Activated T-helper 1 cell treated with anti-CD3 and anti-CD28 coated beads, Interleukin-2, amount 50 U/mL, for 16 hours (primary cell): ENCODE measurements around the gene CD34.
"Not testable (repeated sequence)": the region's sequence is repeated elsewhere in the genome, so short reads cannot be mapped to it uniquely, and the experiment has no call there.

Experiments
- DNase-seq, 2 donors: peaks; one replicate each; pipeline ENCODE4 v3.0.0-alpha.2; 2020; ENCODE audit warnings: low read depth in 1 of 2, low spot score in 1 of 2

CD34 gene

DNA sequence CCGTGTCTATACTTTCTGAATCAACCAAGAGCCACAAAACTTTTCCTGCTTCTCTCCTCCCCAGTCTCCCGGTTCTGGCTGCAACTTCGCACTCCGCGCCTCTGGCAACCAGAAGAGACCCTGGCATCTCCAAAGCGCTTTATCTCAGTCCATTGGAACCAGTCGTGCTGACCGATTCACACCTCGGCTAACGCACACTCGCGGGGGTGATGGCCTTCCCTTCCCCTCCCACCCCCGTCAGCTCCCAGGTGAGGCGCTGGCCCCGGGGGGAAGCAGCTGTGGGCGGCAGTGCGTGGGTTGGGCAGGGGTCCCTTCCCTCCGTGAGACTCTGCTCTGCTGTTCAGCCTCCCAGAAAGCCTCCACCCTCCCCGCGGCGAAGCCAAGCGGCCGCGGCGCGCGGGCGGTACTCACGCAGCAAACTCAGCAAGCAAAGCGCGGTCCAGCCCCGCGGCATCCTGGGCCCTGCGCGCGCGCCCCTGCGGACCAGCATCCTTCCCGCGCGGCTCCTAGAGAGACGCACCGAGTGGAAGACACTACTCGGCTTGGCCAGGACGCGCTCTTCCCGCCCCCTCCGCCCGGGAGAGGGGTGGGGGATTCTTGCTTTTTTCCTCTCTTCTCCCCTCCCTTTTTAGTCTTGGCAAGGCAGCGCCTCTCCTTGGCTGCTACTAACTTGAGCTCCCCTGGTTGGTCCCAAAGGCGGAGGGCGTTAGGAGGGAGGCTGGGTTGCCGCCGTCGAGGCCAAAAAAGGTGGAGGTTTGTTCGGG, at the start of gene CD34:
Gene CD34, minus strand, starts transcription at position 535 of the 764 bp plus-strand sequence. Its CDS starts 45 bp downstream, at position 490.
- no peak for DNase-seq

DNA sequence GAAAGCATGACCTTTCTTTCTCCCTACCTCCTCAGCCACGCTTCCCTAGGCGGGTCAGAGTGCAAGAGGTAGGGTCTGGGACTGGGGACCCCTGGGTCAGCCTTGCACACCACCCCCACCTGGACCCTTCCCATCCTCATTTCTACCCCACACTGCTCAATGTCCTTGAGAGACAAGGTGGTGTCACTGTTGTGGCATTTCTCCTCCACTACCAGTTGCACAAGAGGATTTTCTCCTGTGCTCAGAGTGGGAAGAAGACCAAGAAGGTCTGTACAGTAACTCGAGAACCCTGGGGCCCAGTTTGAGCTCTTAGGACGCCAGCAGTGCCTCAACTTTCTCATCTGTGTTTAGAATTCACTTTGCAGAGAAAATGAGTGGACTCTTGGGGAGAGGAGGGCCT, 49.4 kb upstream of the CD34 start:
- no peak for DNase-seq

GRCh38 chr1:207959910-207960309, 49.0 kb upstream of the CD34 start:
- no peak for DNase-seq

DNA sequence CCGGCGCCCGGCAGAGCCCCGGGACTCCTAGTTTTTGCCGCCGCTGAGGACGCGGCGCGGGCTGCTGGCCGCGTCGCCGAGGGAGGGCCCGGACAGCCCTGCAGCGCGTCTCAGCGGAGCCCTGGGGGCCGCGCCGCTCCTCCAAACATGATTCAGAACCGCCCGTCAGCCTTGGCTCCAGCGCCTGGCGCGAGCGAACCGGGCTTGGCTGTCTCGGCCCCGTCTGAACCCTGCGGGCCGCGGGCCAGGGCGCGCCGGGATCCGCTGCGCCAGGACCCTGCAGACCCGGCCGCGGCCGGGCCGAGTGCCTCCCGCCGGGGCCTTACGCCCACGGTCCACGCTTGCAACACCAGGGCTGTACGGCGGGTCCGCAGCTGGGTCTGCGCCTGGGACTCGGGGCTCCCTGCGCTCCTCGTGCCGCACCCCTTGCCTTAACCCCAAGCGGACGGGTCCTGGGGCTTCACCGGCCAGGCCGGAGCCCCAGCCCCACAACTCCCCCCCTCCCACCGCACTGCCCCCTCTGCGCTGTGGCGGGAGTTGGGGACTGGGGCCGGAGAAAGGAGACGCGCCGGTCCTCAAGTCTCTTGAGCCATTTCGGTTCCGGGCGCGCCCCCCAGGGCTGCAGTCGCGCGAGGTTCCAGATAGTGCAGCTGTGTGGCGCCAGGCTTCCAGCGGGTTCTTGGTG, 48.4 kb upstream of the CD34 start:
- DNase-seq = no peak

GRCh38 chr1:207958376-207959139, 47.6 kb upstream of the CD34 start:
- no peak for DNase-seq

DNA sequence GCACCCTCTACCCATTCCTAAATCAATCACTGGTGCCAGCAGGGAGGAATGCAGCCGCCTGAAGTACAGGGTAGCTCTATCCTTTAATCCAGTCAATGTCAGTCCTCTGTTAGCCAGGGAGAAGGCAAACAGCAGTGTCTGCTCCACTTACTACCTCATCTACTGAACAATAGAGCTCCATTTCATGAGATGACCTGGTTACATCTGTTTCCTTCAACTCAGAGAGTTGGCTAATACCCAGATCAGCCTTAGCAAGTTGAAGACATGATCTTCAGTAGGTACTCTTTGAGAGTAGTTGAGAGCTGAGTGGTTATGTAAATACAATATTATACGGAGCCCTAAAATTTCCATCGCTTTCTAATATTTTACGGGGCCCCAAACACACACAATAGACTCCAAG, 46.1 kb upstream of the CD34 start:
- no peak for DNase-seq

- DNase-seq = no peak
Observed at GRCh38 chr1:207954104-207954503, 43.2 kb upstream of the CD34 start.

GRCh38 chr1:207952617-207953542, 42.0 kb upstream of the CD34 start:
- DNase-seq = no peak

- no peak for DNase-seq
Observed at GRCh38 chr1:207951652-207952051, 40.7 kb upstream of the CD34 start.

- DNase-seq = no peak
Observed at GRCh38 chr1:207950750-207951149, 39.8 kb upstream of the CD34 start.

GRCh38 chr1:207949571-207950195, 38.8 kb upstream of the CD34 start:
- no peak for DNase-seq

DNA sequence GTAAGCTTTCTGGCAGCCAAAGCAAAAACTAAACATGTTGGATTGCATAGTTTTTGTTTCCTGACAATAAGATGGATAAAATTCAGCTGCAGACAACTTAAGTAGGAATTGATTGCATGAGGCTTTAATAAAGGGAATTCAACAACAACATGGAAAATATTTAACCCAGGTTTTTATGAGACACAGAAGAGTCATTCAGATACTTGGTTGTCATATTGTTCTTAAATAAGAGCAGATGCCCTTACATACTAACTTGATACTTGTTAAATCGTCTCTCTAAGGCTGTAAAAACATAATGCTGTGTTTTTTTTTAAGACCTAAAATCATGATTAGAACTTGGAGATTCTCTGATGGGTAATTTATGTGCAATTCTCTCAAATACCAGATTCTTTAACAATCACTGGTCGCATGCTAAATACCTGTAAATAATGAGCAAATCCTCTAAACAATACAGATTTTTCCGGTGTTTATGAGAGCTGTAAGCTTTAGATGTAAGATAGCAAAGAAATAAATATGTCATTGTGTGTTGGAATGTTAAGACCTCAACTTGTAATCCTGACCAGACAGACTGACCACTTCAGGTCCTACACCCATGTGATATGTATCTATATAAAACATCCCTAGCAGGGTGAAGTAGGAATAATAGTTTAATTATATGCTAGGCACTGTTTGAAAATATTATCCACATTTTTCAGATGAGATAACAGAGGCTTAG, 37.8 kb upstream of the CD34 start:
- no peak for DNase-seq

- DNase-seq = no peak
Observed at GRCh38 chr1:207946756-207947155, 35.8 kb upstream of the CD34 start.

GRCh38 chr1:207944571-207944970, 33.6 kb upstream of the CD34 start:
- DNase-seq = no peak

DNA sequence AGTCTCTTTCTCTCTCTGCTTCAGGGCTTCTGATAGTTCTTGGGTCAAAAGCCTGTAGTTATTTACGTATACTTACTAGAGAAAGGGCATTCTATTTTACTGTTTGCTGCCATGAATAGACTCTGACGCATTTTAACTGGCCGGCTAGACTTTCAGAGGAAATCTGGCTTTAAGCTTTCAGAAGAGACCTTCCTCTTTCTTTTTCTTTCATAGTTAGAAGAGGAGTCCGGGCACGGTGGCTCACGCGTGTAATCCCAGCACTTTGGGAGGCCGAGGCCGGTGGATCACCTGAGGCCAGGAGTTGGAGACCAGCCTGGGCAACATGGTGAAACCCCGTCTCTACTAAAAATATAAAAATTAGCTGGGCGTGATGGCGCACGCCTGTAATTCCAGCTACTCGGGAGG, 31.4 kb upstream of the CD34 start:
- DNase-seq = not testable (repeated sequence)

GRCh38 chr1:207941665-207942064, 30.7 kb upstream of the CD34 start:
- DNase-seq = no peak

DNA sequence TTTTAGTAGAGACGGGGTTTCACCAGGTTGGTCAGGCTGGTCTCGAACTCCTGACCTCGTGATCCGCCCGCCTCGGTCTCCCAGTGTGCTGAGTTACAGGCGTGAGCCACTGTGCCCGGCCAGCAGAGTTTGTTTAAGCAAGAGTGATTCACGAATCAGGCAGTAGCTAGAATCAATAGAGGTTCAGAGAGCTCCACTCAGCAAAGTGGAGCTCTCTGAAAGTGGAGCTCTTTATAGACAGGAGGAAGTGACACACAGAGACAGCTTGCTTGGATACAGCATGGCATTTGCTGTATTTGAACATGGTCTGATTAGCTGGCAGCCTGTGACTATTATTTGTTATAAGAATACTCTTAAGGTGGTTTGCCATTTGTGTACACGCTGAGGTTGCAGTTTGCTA, 27.1 kb upstream of the CD34 start:
- DNase-seq = no peak

DNA sequence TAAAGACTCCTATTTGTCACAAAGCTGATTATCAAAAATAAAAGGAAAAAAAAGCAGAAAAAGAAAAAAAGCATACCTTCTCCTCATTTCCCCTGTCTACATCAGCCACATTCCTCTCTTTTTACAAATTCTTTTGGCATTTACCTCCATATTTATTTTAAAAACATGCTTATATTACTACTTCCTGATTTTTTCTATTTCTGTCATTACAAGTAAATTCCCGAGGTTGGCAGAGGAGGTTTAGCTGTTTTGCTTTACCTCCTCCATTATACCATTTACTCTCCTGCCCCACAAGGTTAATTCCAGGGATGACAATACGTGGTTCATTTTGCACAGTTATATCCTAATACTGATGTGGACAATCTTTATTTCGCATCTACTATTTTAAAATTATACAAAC, 26.3 kb upstream of the CD34 start:
- DNase-seq = no peak

DNA sequence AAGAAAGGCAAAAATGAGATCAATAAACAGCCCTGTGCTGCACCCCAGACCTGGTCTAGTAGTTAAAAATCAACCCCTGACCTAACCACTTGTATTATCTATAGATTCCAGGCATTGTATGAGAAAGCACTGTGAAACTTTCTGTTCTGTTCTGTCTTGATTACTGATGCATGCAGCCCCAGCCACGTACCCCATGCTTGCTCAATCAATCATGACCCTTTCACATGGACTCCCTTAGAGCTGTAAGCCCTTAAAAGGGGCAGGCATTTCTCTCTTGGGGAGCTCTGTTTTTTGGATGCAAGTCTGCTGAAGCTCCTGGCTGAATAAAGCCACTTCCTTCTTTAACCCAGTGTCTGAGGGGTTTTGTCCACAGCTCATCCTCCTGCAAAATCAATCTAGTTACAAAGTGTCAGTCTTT, 24.2 kb upstream of the CD34 start:
- no peak for DNase-seq
